GM19025 (cell line): ENCODE measurements around the gene CFAP58.
"Not testable (repeated sequence)": the region's sequence is repeated elsewhere in the genome, so short reads cannot be mapped to it uniquely, and the experiment has no call there.

Source experiments
- ATAC-seq: cut with Tn5 transposase; IDR thresholded peaks from one replicate; pipeline ENCODE4 v1.9.1; 2021; ENCODE audit warnings: mild to moderate bottlenecking, low read depth, moderate library complexity; ENCODE audit not compliant: unreplicated experiment

CFAP58 gene

GRCh38 chr10:104427989-104428388, 74.4 kb downstream of the CFAP58 start:
- no peak for ATAC-seq

GRCh38 chr10:104429846-104430245, 76.2 kb downstream of the CFAP58 start:
- no peak for ATAC-seq

GRCh38 chr10:104430360-104430759, 76.7 kb downstream of the CFAP58 start:
- no peak for ATAC-seq

GRCh38 chr10:104433669-104434068, 80.0 kb downstream of the CFAP58 start:
- ATAC-seq, result no peak

GRCh38 chr10:104434601-104435000, 81.0 kb downstream of the CFAP58 start:
- no peak for ATAC-seq

GRCh38 chr10:104435822-104436221, 82.2 kb downstream of the CFAP58 start:
- ATAC-seq, result no peak

GRCh38 chr10:104437226-104437625, 83.6 kb downstream of the CFAP58 start:
- no peak for ATAC-seq

- ATAC-seq, result no peak
Observed at GRCh38 chr10:104440221-104440620, 86.6 kb downstream of the CFAP58 start.

GRCh38 chr10:104441329-104442000, 87.8 kb downstream of the CFAP58 start:
- ATAC-seq, result no peak

- no peak for ATAC-seq
Observed at GRCh38 chr10:104445359-104445758, 91.7 kb downstream of the CFAP58 start.

GRCh38 chr10:104446151-104446550, 92.5 kb downstream of the CFAP58 start:
- ATAC-seq, result no peak

GRCh38 chr10:104447331-104447730, 93.7 kb downstream of the CFAP58 start:
- ATAC-seq, result no peak

- no peak for ATAC-seq
Observed at GRCh38 chr10:104447906-104448305, 94.3 kb downstream of the CFAP58 start.

GRCh38 chr10:104449391-104449790, 95.8 kb downstream of the CFAP58 start:
- no peak for ATAC-seq

GRCh38 chr10:104450490-104450889, 96.9 kb downstream of the CFAP58 start:
- ATAC-seq, result no peak

- no peak for ATAC-seq
Observed at GRCh38 chr10:104450954-104451353, 97.3 kb downstream of the CFAP58 start.

- no peak for ATAC-seq
Observed at GRCh38 chr10:104452977-104453376, 99.3 kb downstream of the CFAP58 start.

GRCh38 chr10:104456802-104457542, 103.3 kb downstream of the CFAP58 start:
- no peak for ATAC-seq

- no peak for ATAC-seq
Observed at GRCh38 chr10:104457543-104457828, 103.9 kb downstream of the CFAP58 start.

- not testable (repeated sequence) for ATAC-seq
Observed at GRCh38 chr10:104465575-104465974, 111.9 kb downstream of the CFAP58 start.

GRCh38 chr10:104468818-104469217, 115.2 kb downstream of the CFAP58 start:
- not testable (repeated sequence) for ATAC-seq

GRCh38 chr10:104472505-104472904, 118.9 kb downstream of the CFAP58 start:
- ATAC-seq, result no peak
